Measurements from ENCODE around the gene ALK.

The ALK gene

GRCh38 chr2:29799628-29800027, 121.8 kb downstream of the ALK start:
- TF ChIP-seq, protein P1, sequence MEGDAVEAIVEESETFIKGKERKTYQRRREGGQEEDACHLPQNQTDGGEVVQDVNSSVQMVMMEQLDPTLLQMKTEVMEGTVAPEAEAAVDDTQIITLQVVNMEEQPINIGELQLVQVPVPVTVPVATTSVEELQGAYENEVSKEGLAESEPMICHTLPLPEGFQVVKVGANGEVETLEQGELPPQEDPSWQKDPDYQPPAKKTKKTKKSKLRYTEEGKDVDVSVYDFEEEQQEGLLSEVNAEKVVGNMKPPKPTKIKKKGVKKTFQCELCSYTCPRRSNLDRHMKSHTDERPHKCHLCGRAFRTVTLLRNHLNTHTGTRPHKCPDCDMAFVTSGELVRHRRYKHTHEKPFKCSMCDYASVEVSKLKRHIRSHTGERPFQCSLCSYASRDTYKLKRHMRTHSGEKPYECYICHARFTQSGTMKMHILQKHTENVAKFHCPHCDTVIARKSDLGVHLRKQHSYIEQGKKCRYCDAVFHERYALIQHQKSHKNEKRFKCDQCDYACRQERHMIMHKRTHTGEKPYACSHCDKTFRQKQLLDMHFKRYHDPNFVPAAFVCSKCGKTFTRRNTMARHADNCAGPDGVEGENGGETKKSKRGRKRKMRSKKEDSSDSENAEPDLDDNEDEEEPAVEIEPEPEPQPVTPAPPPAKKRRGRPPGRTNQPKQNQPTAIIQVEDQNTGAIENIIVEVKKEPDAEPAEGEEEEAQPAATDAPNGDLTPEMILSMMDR (IDR thresholded peaks at IDR 0.05; ENCODE audit: low read depth, low read length, missing control alignments) = no peak
- no peak overlapping the region for H3K4me3 ChIP-seq (ENCODE audit: low read depth, low read length)
- DNase-seq (ENCODE audit: low read depth) = no peak
- in situ Hi-C loops (cut with HindIII; ENCODE audit: low sequenced_read_pairs) = loop anchor here (5.0 kb wide), 1 partner anchor 163 kb away; no protein-coding TSS in a partner anchor

DNA sequence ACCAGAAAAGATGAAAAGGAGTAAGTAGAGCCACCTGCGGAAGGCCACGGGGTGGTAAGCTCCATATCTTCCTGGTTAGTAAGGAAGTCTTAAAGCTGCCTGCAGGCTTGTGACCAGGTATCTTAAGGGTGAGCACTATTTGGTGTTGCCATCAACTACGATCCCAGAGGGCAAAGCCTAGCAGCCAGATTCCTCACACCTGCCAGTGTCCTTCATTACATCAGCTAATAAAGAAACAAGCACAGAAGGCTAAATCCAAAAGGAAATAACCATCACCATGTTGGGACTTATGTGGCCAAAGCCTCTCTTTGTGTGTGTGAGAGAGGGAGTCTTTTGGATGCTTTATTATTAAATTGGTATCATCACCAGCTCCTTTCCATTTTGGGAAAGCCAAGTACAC, 123.5 kb downstream of the ALK start:
- TF ChIP-seq, protein P1 (IDR thresholded peaks at IDR 0.05; ENCODE audit: low read depth, low read length, missing control alignments) = no peak
- no peak for DNase-seq (ENCODE audit: low read depth)
- in situ Hi-C loops (cut with HindIII; ENCODE audit: low sequenced_read_pairs) = loop anchor here (5.0 kb wide), 1 partner anchor 164 kb away; no protein-coding TSS in a partner anchor
- no peak overlapping the region for H3K4me3 ChIP-seq (ENCODE audit: low read depth, low read length)

DNA sequence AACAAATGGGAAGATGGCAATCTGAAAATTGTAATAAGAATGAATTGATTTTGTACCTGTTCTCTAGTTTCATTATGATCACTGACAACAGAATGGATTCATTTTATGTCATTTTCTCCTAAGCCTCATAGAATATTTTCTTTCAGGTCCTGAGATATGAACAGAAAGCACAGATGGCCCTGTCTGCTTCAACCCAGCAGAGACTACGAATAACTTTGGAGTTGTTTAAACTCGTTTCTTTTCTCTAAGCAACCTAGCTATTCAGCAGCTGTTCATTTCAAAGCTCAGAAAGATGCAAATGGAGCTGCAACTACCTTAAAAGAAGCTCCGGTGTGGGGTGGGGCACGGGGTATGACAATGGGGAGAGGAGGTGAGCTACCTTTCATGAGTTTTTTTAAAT, 124.9 kb downstream of the ALK start:
- no peak for DNase-seq (ENCODE audit: low read depth)
- H3K4me3 ChIP-seq (ENCODE audit: low read depth, low read length) = no peak overlapping the region
- TF ChIP-seq, protein P1 (IDR thresholded peaks at IDR 0.05; ENCODE audit: low read depth, low read length, missing control alignments) = no peak
- in situ Hi-C loops (cut with HindIII; ENCODE audit: low sequenced_read_pairs) = loop anchor here (5.0 kb wide), 1 partner anchor 166 kb away; no protein-coding TSS in a partner anchor

DNA sequence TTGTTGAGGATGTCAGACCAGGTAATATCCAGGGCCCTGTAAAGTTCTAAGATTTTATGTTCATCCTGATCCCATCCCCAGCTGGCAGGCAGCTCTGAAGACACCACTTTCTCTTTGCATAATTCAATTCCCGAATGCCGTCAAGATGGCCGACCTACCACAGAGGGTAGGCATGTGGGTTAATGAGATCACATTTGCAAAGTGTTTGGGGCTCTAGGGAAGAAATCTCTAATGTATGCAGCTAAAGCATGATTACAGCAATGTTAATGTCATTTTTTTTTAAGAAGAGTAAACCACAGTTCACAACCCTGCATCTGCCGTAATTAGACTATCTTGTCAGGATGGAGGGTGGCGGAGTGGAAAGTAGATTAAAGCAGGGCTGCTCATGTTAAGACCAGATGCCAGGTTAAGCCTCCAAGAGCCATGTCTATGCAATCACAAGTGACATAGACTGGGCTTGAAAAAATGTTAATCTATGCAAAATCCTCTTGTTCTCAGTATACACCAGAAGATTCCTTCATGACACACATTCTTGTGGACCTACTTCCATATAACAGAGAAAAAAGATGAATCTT, 131.4 kb downstream of the ALK start:
- H3K4me3 ChIP-seq (ENCODE audit: low read depth, low read length) = no peak overlapping the region
- DNase-seq (ENCODE audit: low read depth) = no peak
- in situ Hi-C loops (cut with HindIII; ENCODE audit: low sequenced_read_pairs) = no loop called here
- TF ChIP-seq, protein P1 (IDR thresholded peaks at IDR 0.05; ENCODE audit: low read depth, low read length, missing control alignments) = no peak

DNA sequence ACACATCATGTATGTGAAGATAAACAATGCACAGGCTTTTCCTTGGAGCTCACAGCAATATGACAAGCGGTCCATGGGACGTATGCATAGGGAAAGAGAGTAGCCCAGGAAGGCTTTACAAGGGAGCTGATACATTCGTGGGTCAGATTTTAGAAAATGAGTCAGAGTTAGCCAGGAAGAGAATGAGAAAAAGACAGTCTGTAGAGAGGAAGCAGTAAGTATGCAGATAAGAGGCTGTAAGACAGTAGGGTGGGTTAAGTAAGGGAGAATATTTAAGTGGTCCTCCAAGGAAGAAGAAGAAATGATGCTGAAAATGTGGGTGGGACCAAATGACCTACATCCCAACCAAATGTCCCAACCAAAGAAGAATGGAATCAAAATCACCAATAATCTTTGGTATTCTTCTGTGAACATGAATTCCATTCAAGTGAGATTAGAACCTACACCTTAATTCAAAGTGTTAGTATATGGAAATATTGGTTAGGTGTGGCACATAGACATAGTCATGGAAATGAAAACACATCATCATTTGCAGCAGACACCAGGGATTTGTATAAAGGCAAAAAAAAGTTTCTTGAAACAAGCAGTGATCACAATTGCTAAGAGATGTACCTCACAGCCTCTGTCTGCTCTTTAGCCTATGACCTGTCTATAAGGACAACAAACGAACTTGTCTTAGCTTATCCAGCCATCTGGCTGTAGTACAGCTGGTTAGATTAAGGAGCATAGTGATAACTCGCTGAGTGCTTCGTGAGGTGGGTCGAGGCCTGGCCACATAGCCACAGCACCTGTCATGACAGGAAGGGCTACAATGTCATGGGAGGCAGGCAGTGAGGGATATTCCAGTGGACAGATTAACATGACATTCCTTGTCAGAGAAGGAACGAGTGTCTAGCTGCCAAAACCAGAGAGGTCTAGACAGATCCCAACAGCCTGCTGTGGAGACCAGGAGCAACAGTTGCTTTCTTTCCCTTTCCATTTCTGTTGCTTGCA, 133.6 kb downstream of the ALK start:
- no peak overlapping the region for H3K4me3 ChIP-seq (ENCODE audit: low read depth, low read length)
- DNase-seq (ENCODE audit: low read depth) = no peak
- in situ Hi-C loops (cut with HindIII; ENCODE audit: low sequenced_read_pairs) = no loop called here
- TF ChIP-seq, protein P1 (IDR thresholded peaks at IDR 0.05; ENCODE audit: low read depth, low read length, missing control alignments) = no peak

DNA sequence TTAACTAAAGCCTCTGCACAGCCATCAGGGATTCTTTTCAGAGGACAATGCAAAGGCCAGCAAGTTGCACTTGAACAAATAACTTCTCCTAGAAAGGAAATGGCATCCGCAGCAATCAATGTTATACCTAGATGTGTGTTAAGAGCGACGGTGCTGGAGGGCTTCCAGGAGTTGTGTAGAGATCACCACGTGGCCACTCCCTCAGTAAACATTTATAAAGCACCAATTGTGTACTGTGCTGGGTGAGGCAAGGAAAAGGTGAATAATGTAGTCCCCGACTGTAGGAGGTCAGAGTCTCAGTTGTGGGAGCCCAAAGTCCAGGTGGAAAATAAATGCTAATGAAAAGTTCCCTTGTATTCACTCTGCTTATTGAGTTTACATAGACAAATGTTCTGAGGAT, 135.0 kb downstream of the ALK start:
- in situ Hi-C loops (cut with HindIII; ENCODE audit: low sequenced_read_pairs) = no loop called here
- no peak for DNase-seq (ENCODE audit: low read depth)
- TF ChIP-seq, protein P1 (IDR thresholded peaks at IDR 0.05; ENCODE audit: low read depth, low read length, missing control alignments) = no peak
- no peak overlapping the region for H3K4me3 ChIP-seq (ENCODE audit: low read depth, low read length)

Data from astrocyte of the cerebellum (primary cell).